NCI-H345 (cell line): ENCODE results near the gene CALD1.
"Not testable (repeated sequence)": the region's sequence is repeated elsewhere in the genome, so short reads cannot be mapped to it uniquely, and the experiment has no call there.

Experiments used
- DNase-seq: peaks from one replicate; lab custom pipeline; 2025; lab: John Stamatoyannopoulos, UW

CALD1 gene

DNA sequence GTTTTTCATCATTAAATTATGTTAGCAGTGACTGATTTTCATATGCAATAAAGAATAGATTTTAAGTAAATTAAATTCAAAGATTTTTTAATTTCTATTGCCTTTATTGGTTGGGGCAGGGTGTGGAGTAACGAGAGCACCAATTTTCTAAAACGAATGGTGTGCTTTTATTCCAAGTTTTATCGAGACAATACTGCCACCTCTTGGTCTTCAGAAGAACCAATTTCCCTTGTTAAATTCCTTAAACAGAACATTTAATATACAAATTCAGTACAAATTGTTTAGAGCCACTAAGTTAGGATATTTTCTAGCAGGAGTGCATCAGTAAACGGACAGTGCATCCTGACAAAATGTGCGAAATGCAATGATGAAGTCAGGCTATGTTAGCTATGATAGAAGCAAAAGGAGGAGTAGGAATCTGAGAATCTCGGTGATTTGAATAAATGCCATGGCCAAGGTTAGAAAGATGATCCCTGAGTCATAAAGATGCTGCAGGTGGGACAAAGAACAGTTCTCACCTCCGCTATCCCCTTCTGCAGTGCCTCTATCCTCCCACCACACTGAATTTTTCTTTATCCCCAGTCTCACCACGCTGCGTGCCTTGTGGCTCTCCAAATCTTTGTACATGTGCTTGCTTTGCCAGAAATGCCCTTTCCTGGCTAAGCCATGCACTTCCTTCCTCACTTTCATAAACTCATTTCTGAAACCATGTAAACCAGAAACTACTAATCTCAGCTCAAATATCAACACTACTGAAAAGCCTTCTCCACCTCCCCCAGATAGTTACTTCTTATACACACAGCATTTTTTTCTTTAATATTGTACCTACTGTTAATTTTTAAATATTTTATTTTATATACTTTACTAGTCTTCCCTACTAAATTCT lies 175.0 kb downstream of the CALD1 start:
- DNase-seq = peak; percentile 32

DNA sequence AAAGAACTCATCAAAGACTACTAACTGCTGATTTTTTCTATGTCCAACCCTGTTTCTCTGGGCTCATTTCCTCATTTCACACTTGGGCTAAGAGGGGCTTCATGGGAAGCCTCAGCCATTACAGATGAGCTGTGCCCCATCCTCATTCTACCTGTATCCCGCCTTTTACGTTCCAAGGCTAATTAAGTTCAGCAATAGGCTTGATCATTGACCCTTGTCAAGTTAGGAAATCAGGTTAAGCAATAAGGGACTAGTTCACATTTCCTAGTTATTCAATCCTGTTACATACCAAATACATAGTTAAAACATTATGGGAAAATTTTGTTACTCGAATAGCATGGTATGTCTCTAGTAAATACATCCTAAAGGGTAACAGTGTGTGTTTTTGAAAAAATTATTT lies 177.6 kb downstream of the CALD1 start:
- no peak for DNase-seq

DNA sequence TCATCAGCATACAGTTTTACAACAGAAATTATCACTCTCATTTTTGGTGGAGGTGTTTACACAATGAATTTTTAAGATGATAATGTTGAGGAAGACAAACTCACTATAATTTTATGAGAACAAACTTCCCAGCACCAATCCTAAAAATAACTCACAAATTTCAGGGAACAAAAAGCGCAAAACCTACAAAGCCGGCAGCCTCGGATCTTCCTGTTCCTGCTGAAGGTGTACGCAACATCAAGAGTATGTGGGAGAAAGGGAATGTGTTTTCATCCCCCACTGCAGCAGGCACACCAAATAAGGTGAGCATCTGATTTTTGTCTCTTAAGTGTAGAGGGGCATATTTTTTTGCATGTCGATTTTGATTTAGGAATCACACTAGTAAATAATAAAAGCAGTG lies 180.4 kb downstream of the CALD1 start:
- no peak for DNase-seq

DNA sequence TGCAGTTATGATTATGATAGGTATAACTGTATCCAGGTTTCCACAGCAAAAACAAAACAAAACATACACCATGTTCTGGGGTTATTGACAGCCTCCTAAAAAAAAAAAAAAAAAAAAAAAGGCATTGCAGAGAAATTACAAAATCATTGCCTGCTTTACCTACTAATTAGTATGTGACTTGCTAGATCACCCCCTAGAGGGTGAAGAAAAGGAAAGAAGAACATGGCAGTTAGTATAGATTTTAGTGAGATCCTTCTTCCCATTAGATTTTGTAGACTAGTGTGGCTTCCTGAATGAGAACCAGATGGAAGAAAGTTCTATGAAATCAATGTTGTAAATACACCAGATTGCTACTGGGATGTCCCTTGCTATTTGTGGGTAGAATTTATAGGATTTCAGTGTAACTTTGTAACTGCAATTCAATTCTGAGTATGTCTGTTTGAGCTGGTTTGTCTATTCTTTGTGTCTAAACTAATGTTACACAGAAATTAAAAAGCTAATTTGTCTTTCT lies 182.9 kb downstream of the CALD1 start:
- DNase-seq = no peak

DNA sequence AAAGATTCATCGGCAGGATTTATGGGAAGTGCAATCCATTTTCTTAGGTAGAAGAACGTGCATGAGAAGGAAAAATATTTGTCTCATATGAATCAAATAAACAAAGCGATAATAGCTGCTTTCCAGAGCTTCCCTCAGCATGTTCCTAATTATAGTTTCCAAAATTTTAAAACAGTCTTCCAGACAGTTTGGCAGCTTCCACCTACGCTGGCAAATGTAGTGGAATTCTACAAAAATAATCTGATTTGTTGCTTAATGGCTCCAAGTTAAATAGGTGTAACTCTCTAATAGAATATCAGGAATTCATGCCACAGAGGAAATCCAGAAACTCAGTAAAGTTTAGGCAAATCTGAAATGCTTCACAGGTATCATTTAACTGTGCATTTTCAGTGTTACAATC lies 183.6 kb downstream of the CALD1 start:
- no peak for DNase-seq

DNA sequence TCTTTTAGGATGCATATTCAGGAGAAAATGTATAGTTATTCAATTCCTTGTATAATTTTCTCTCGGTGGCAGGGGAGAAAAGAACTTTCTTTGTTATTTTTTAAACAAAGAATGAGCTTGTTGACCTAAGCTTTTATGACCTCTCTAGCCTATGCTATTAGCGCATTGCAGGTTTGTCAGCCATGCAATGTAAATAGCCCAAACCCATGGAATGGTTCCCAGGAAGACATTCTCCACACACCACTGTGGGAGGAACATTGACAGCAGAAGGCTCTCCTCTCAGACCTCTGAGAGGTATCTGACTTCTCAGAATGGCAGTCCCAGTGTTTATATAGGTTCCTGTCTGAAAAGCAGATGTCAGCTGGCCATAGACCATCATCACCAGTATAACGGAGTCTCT lies 187.3 kb downstream of the CALD1 start:
- DNase-seq = peak; percentile 40

DNA sequence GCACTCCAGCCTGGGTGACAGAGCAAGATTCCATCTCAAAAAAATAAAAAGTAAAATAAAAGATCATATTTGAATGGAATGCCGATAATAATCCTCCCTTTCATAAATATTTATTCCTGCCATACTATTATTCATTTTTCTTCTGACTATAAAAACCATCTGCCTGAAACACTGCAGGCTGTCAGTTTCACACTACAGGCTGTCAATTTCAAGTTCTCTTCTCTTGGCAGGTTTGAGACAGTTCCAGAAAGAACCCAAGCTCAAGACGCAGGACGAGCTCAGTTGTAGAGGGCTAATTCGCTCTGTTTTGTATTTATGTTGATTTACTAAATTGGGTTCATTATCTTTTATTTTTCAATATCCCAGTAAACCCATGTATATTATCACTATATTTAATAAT lies 188.7 kb downstream of the CALD1 start:
- DNase-seq = no peak

DNA sequence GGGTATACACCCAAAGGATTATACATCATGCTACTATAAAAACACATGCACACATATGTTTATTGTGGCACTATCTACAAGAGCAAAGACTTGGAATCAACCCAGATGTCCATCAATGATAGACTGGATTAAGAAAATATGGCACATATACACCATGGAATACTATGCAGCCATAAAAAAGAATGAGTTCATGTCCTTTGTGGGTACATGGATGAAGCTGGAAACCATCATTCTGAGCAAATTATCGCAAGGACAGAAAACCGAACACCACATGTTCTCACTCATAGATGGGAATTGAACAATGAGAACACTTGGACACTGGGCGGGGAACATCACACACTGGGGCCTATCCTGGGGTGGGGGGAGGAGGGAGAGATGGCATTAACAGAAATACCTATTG lies 202.2 kb downstream of the CALD1 start:
- DNase-seq = not testable (repeated sequence)

DNA sequence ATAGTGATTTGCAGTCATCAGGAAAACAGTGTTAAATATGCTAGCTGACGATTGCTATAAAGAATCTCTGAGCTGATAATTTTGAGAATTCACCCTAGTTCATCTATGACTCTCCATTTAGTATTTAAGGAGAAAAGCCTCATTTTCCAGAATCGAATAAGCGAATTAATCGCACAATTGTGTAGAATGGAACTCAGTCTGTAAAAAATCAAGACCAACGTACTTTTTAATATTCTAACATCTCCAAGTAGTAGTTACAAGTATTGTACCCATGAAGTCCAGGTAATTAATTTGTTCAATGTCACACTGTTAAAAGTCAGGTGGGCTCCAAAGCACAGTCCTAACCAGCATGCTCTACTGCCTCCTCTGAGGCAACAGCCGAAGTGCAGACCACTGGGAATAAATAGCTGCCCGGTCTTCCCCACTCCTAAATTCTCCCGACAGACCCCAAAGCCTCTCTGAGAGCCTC lies 206.5 kb downstream of the CALD1 start:
- DNase-seq = no peak

DNA sequence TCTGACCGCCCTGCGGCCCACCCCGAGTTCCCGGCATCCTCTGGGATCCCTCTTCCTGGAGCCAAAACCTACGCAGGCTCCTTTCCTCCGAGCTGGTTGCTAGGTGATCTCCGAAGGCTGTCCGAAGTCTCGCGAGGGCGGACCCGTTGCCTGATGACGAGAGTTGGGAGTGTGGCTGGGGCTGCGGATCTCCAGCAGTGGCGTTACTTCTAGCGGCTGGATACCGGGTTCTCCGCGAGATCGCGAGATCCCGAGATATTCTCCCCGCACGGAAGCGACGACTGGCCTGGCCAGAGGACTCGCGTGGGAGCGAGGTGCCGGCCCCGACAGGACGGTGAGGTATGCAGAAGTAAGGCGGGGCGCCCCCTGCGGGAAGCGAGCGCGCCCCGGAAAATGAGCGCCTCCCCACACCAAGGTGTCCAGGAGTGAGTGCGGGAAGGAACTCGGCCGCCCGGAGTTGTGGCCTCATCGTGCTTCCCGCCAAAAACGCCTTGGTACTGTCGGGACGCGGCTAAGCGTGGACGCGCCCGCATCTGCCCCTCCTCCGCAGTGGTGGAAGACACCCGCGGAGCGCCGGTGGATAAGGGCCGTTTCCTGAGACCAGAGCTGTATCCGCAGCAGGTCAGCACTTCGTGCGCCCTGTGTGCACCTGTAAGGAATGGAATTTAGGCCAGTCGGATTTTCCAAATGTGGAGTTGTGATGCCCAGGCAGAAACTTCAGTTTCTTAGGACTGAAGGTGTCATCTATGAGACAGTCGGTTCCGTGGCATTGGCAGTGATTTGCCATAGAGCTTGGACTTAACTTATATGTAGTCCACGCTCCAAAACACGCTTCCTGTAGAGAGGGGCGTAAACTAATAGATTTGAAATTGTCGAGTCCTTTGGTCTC lies 207.2 kb downstream of the CALD1 start, which contains the start of gene AGBL3:
Gene AGBL3, plus strand, starts transcription at position 146 of the 889 bp plus-strand sequence. CDS start 1,426 bp downstream, outside the sequence.
- peak; percentile 97 for DNase-seq

DNA sequence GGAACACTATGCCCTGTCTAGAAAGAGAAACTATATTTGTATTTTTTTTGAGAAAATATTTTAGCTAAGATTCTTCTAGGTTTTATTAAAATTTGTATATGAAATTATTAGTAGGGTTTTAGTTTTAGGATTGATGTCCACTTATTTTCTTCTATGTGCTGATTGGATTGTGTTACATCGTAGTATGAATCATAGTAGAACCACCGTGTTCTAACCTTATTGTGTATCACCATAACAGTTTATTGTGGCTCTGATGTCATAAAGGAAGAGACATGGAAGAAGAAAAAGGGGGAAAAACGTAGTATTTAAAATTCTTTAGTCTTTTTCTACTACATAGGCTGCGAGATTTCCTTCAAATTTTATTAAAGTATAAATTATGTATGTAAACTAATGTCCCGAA lies 208.7 kb downstream of the CALD1 start:
- no peak for DNase-seq

DNA sequence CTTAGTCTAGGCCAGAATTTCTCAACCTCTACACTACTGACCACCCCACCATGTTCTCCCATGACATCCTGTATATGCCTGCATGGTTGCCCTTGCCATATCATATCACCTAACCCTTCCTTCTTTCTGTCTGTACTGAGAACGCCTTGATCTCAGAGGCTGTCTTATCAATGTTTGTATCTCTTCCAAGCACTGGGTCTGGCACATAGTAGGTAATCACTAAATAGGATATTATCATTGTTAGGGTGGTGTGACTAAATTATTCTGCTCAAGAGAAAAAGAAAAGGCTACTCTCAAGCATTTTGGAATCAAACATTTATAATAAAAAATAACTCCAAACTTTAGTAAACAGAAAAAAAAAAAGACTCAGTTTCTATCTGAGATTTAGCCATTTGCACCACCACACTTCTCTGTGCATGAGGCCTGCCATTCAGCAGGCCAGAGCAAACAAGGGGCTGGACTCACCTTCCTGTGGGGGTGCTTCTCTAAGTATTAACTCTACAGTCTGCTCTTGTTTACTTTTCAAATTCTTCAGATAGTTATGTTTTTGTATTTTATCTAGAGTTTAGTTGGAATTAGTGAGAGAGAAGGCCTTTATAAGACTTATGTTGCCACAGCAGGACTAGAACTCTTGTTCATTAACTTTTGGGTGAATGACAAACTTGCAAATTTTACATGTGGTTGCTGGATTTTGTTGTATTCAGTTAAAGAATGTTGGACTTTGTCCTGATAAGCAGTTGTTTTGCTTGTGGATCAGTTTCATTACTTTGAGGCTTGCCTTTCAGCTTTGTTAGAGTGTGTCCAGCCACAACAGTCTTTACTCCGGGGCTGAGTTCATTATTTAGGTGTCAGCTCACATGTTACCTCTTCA lies 212.3 kb downstream of the CALD1 start:
- DNase-seq = no peak

DNA sequence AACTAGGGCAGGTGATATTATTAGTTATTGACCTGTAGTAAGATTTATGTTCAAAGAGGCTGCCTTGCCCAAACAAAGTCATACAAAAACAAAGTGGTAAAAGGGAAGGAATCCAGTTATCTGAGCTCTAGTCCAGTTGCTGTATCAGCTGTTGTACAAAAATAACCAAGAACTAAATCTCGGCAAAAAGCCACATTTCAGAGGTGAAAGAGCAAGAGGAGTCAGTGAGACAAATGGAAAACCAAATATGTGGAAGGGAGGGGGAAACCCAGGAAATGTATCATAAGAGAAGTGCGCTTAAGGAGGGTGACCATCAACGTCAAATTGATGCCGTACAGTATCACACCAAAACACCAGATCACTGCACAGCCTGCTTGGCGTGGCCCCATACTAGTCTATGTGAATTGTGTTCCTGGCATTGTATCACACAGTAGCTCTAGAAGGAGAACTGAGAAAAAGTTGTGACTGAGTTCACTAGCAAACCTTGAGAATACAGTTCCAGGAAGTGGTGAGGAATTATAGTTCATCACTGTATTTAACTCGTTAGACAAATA lies 213.3 kb downstream of the CALD1 start:
- DNase-seq = no peak

DNA sequence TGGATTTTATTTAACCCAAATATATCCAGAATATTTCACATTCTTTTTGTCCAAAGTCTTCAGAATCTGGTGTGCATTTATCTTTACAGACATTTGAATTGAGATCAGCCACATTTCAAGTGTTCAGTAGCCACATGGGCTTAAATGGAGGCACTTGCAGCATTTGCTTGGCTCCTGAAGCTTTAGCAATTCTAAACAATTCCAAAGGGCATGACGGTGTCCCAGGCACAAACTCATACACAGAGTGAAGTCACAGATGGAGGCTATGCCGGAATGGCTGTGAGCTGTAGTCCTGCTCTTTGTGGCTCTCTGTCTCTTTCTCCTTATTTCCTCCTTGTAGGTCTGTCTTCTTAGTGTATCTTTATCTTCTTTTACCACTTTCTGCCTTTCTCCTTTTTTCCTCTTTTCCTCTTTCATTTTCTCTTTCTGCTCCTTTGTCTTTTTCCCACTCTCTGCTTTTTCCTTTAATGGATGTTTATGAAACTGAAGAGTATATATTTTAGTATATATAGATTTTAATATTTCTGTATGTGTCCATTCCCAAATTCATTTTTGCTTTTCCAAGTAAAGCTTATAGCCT lies 214.5 kb downstream of the CALD1 start:
- no peak for DNase-seq

DNA sequence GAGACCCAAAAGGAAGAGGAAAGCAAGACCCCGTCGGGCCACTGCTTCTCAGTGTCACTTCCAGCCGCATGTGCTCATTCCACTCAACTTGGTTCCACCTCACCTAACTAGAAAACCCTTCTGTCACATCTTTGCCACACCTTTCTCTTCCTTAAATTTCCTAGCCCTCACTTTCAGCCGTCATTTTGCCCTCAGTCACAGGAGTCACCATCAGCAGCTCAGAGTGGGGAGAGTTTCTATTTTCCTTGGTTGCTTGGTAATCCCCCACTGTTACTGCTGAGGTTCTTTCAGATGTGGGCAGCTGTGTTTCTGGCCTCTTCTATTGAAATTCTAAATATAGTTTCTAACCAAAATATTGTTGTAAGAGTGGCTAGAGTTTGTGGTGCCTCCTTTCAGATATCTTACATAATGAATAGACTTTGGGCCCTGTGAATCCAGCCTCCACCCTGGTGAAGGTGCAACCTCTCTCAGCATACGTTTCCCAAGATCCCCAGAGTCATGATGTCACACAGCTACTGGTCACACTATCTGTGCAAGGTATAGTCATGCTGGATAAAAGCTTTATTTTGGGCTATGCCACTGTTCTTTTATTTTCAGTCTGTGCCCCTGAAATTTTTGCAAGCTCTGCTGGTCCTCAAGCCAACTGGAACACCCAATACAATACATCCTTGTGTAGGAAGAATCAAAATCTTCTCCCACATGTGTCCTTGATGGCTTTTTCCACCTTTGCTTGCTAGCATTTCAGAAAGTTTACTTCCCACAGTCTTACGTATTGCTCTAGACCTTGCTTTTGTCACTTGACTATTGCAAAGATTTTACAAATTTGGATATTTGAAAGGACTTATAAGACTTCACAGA lies 216.0 kb downstream of the CALD1 start:
- no peak for DNase-seq

DNA sequence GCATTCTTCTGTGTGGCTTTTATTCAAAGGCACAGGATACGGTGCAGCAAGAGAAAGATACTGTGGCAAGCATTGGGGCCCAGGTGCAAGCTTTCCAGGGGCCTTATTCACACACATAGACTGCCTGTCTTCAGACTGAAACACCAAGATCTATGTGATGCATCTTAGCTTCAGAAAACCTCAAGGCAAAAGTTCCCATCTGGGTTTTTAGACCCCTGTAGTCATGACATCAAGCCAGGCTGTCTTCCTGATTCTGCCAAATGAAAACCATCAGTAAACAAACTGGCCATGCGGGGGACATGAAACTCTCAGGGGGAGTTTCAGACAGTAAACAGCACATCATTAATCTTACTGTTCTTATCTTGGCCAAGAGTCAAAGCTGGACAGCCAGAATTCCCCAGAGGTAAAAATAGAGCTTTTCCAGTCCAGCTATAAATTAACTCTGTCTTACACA lies 216.7 kb downstream of the CALD1 start:
- DNase-seq = no peak

DNA sequence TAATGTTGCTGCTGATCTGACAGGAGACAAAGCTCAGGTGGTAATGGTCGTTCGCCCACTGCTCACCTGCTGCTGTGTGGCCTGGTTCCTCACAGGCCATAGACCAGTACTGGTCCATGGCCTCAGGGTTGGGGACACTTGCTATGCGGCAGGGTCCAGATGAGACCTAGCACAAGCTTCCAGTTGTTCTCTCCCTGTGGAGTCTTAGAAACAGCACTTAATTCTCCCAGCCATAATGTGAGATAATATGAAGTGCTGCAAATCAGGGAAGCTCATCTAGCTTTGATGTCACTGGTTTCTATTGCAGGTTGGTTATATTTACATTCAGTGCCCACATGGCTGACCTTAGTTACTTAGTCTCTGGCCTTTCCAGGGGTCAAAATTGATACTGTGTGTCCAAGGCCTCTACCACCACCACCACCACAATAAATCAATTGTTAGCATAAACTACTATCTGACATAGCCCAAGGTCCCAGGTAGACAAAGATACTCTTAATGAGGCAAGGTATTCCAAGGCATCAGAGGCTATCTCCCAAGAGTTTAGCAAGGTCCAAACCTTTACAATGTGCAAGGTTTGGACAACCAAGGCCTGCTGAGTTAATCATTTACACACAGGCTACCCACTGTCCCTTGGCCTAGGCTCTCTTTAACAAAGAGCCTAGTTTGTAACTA lies 217.9 kb downstream of the CALD1 start:
- no peak for DNase-seq

DNA sequence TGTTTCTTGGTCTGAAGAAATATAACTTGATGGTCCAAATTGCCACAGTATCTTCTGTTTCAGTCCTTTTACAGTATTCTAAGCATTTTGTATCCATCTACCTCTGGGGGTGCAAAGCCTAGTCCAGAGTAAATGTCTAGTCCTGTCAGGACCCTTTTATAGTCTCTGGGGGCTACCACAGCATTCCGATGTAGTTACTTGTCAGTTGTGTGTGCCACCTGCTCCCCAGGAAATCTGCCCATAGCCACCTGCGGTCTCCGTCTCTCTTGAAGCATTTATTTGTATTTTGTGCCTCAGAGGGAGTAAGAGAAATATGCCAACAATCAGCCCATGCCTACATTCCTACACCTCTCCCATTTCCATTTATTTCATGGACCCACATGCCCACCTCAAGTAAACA lies 219.7 kb downstream of the CALD1 start:
- DNase-seq = no peak
